ENCODE results near the gene FPGS. TPM values are rescaled to one million over a fixed set of nuclear protein-coding genes. Genes with fewer than 3 reads are reported as not detected.
"Not testable (repeated sequence)": the region's sequence is repeated elsewhere in the genome, so short reads cannot be mapped to it uniquely, and the experiment has no call there.

Gene FPGS
- total and polyA plus RNA-seq, 7 experiments from 2014 or later = 37.3 to 123 (median 90.8) TPM

DNA sequence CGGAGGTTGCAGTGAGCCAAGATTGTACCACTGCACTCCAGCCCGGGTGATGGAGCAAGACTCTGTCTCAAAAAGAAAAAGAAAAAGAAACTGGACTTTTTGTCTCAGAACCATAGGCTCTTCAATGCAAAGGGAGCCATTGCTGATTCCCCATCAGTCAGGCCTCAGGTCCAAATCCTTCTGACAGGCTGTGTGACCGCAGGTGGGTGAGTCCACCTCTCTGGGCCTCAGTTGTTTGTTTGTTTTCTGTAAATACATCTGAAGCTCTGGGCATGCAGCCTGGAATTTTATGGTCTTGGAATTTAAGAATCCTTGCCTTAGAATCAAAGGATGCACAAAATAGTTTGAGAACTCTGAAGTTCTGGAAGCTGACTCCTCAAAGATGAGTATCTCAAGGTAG lies 46.4 kb upstream of the FPGS start:
- H3K27me3 ChIP-seq (ENCODE audit: control insufficient read depth in 2 of 2, insufficient read depth in 2 of 2, low read length in 2 of 2) = no peaks in the 10 kb centered on the region
- H3K27me3 Mint-ChIP-seq = no peaks in the 10 kb centered on the region
- H3K36me3 ChIP-seq (ENCODE audit: control insufficient read depth in 2 of 3, insufficient read depth in 3 of 3, low read length in 3 of 3) = peaks cover 6 to 67% (median 11%) of the 10 kb centered on the region in 3 experiments
- intact Hi-C loops (cut with micrococcal nuclease) = no loop called here
- no peak for DNase-seq
- H3K27ac ChIP-seq (ENCODE audit: low read depth, low read length) = no peak overlapping the region
- H3K27ac Mint-ChIP-seq = no peak overlapping the region
- no peaks in the 10 kb centered on the region for H3K9me3 ChIP-seq (ENCODE audit: control insufficient read depth in 2 of 3, low read length in 3 of 3)
- peaks cover 5 to 21% (median 13%) of the 10 kb centered on the region in 7 donors for H3K4me1 Mint-ChIP-seq
- H3K36me3 Mint-ChIP-seq = peaks cover 0 to 18% (median 5%) of the 10 kb centered on the region in 5 donors
- H3K4me3 Mint-ChIP-seq = no peak overlapping the region
- ATAC-seq = no peak
- no peaks in the 10 kb centered on the region for H3K4me1 ChIP-seq (ENCODE audit: control insufficient read depth in 2 of 2, insufficient read depth in 2 of 2, low read length in 2 of 2)
- H3K4me3 ChIP-seq (ENCODE audit: low read length) = no peak overlapping the region
- CTCF ChIA-PET = interaction anchor here (1.3 kb wide), 1 partner anchor 22 kb away, joined by 3 read pairs; the partner anchor contains the start of gene TOR2A
- H3K9me3 Mint-ChIP-seq = no peaks in the 10 kb centered on the region
- POLR2A ChIA-PET = interaction anchor here (0.7 to 1.5 kb wide), 3 partner anchors 11 to 27 kb away, joined by 3 to 8 read pairs (median 5); no protein-coding TSS in a partner anchor

- H3K27me3 ChIP-seq (ENCODE audit: control insufficient read depth in 2 of 2, insufficient read depth in 2 of 2, low read length in 2 of 2); intact Hi-C loops (cut with micrococcal nuclease); H3K27ac ChIP-seq (ENCODE audit: low read depth, low read length); ATAC-seq; H3K27ac Mint-ChIP-seq; DNase-seq; H3K4me1 ChIP-seq (ENCODE audit: control insufficient read depth in 2 of 2, insufficient read depth in 2 of 2, low read length in 2 of 2); H3K4me3 ChIP-seq (ENCODE audit: low read length); H3K4me3 Mint-ChIP-seq; H3K9me3 Mint-ChIP-seq; H3K27me3 Mint-ChIP-seq; H3K9me3 ChIP-seq (ENCODE audit: control insufficient read depth in 2 of 3, low read length in 3 of 3): not testable (repeated sequence)
- POLR2A ChIA-PET = interaction anchor here (0.7 to 1.5 kb wide), 3 partner anchors 10 to 27 kb away, joined by 3 to 8 read pairs (median 5); no protein-coding TSS in a partner anchor
- Mint-ChIP-seq H3K36me3 (peaks cover 0 to 15% (median 0%) of the 10 kb centered on the region in 5 donors), H3K4me1 (peaks cover 5 to 17% (median 9%) of the 10 kb centered on the region in 7 donors)
- H3K36me3 ChIP-seq (ENCODE audit: control insufficient read depth in 2 of 3, insufficient read depth in 3 of 3, low read length in 3 of 3) = peaks cover 4 to 67% (median 5%) of the 10 kb centered on the region in 3 experiments
- CTCF ChIA-PET = interaction anchor here (1.3 kb wide), 1 partner anchor 22 kb away, joined by 3 read pairs; the partner anchor contains the start of gene TOR2A
Observed at GRCh38 chr9:127756776-127757175, 45.9 kb upstream of the FPGS start.

- peaks cover 4 to 61% (median 9%) of the 10 kb centered on the region in 3 experiments for H3K36me3 ChIP-seq (ENCODE audit: control insufficient read depth in 2 of 3, insufficient read depth in 3 of 3, low read length in 3 of 3)
- CTCF ChIA-PET = interaction anchor here (1.9 kb wide), 1 partner anchor 14 kb away, joined by 6 read pairs; no protein-coding TSS in a partner anchor
- no peak overlapping the region for H3K4me3 Mint-ChIP-seq
- H3K27ac Mint-ChIP-seq = peak overlapping the region in 6 of 9 donors; percentile 43 to 84 (median 59)
- H3K27me3 Mint-ChIP-seq = no peaks in the 10 kb centered on the region
- no peaks in the 10 kb centered on the region for H3K4me1 ChIP-seq (ENCODE audit: control insufficient read depth in 2 of 2, insufficient read depth in 2 of 2, low read length in 2 of 2)
- H3K36me3 Mint-ChIP-seq = peaks cover 0 to 16% (median 8%) of the 10 kb centered on the region in 5 donors
- peaks cover 14 to 23% (median 19%) of the 10 kb centered on the region in 7 donors for H3K4me1 Mint-ChIP-seq
- no peaks in the 10 kb centered on the region for H3K9me3 Mint-ChIP-seq
- POLR2A ChIA-PET = interaction anchor here (1.3 kb wide), 1 partner anchor 16 kb away, joined by 4 read pairs; no protein-coding TSS in a partner anchor
- intact Hi-C loops (cut with micrococcal nuclease) = no loop called here
- no peaks in the 10 kb centered on the region for H3K27me3 ChIP-seq (ENCODE audit: control insufficient read depth in 2 of 2, insufficient read depth in 2 of 2, low read length in 2 of 2)
- no peak for ATAC-seq
- no peak for DNase-seq
- no peaks in the 10 kb centered on the region for H3K9me3 ChIP-seq (ENCODE audit: control insufficient read depth in 2 of 3, low read length in 3 of 3)
- H3K4me3 ChIP-seq (ENCODE audit: low read length) = no peak overlapping the region
- peak overlapping the region; percentile 14 for H3K27ac ChIP-seq (ENCODE audit: low read depth, low read length)
Observed at GRCh38 chr9:127758843-127759242, 43.8 kb upstream of the FPGS start.

DNA sequence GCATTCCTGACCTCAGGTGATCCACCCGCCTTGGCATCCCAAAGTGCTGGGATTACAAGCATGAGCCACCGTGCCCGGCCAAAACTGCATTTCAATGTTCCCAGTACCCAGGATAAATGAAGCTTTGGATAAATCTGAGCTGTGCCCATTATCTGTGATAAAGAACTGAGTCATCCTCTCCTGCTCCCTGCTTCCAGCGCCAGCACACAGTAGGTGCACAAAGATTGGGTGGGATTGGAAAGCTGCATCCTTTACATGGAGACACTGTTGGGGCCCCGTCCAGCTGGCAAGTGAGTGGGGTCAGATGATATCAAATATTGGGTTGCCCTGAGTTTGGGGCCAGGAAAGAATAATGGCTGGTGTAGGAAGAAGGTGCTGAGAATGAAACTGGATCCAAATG lies 41.6 kb upstream of the FPGS start:
- no peaks in the 10 kb centered on the region for H3K27me3 Mint-ChIP-seq
- no peaks in the 10 kb centered on the region for H3K9me3 ChIP-seq (ENCODE audit: control insufficient read depth in 2 of 3, low read length in 3 of 3)
- H3K4me3 ChIP-seq (ENCODE audit: low read length) = no peak overlapping the region
- peaks cover 0 to 31% (median 11%) of the 10 kb centered on the region in 5 donors for H3K36me3 Mint-ChIP-seq
- H3K27me3 ChIP-seq (ENCODE audit: control insufficient read depth in 2 of 2, insufficient read depth in 2 of 2, low read length in 2 of 2) = no peaks in the 10 kb centered on the region
- DNase-seq (no peak), ATAC-seq (no peak)
- H3K9me3 Mint-ChIP-seq = no peaks in the 10 kb centered on the region
- intact Hi-C loops (cut with micrococcal nuclease) = no loop called here
- ChIA-PET POLR2A (interaction anchor here (0.7 kb wide), 2 partner anchors 16 to 25 kb away, joined by 3 to 4 read pairs; partner anchors contain the start of gene CDK9), CTCF (interaction anchor here (1.2 kb wide), 1 partner anchor 24 kb away, joined by 4 read pairs; no protein-coding TSS in a partner anchor)
- H3K27ac Mint-ChIP-seq = peak overlapping the region in 2 of 9 donors; percentile 5 to 18
- H3K4me1 Mint-ChIP-seq = peaks cover 31 to 44% (median 38%) of the 10 kb centered on the region in 7 donors
- H3K27ac ChIP-seq (ENCODE audit: low read depth, low read length) = no peak overlapping the region
- H3K36me3 ChIP-seq (ENCODE audit: control insufficient read depth in 2 of 3, insufficient read depth in 3 of 3, low read length in 3 of 3) = peaks cover 5 to 60% (median 9%) of the 10 kb centered on the region in 3 experiments
- H3K4me1 ChIP-seq (ENCODE audit: control insufficient read depth in 2 of 2, insufficient read depth in 2 of 2, low read length in 2 of 2) = peaks cover 0 to 3% of the 10 kb centered on the region in 2 donors
- no peak overlapping the region for H3K4me3 Mint-ChIP-seq

GRCh38 chr9:127761491-127761956 lies 41.2 kb upstream of the FPGS start:
- ChIA-PET CTCF (interaction anchor here (1.2 kb wide), 1 partner anchor 23 kb away, joined by 4 read pairs; no protein-coding TSS in a partner anchor), POLR2A (interaction anchor here (0.6 to 0.7 kb wide), 3 partner anchors 16 to 24 kb away, joined by 3 to 4 read pairs (median 3); partner anchors contain the start of gene CDK9)
- ATAC-seq = no peak
- Mint-ChIP-seq H3K27me3 (no peaks in the 10 kb centered on the region), H3K27ac (peak overlapping the region in 2 of 9 donors; percentile 18 to 28), H3K36me3 (peaks cover 0 to 35% (median 15%) of the 10 kb centered on the region in 5 donors), H3K4me3 (no peak overlapping the region), H3K4me1 (peaks cover 35 to 49% (median 42%) of the 10 kb centered on the region in 7 donors), H3K9me3 (peaks cover 0 to 1% (median 0%) of the 10 kb centered on the region in 11 donors)
- Histone ChIP-seq H3K9me3 (ENCODE audit: control insufficient read depth in 2 of 3, low read length in 3 of 3) (no peaks in the 10 kb centered on the region), H3K27ac (ENCODE audit: low read depth, low read length) (no peak overlapping the region), H3K36me3 (ENCODE audit: control insufficient read depth in 2 of 3, insufficient read depth in 3 of 3, low read length in 3 of 3) (peaks cover 8 to 64% (median 9%) of the 10 kb centered on the region in 3 experiments), H3K4me3 (ENCODE audit: low read length) (no peak overlapping the region), H3K27me3 (ENCODE audit: control insufficient read depth in 2 of 2, insufficient read depth in 2 of 2, low read length in 2 of 2) (no peaks in the 10 kb centered on the region), H3K4me1 (ENCODE audit: control insufficient read depth in 2 of 2, insufficient read depth in 2 of 2, low read length in 2 of 2) (peaks cover 0 to 6% of the 10 kb centered on the region in 2 donors)
- intact Hi-C loops (cut with micrococcal nuclease) = no loop called here
- DNase-seq = no peak

GRCh38 chr9:127762111-127762676 lies 40.5 kb upstream of the FPGS start:
- H3K4me3 Mint-ChIP-seq = no peak overlapping the region
- POLR2A ChIA-PET = interaction anchor here (0.6 kb wide), 1 partner anchor 22 kb away, joined by 3 read pairs; no protein-coding TSS in a partner anchor
- no peaks in the 10 kb centered on the region for H3K27me3 Mint-ChIP-seq
- no peak overlapping the region for H3K4me3 ChIP-seq (ENCODE audit: low read length)
- peaks cover 0 to 38% (median 15%) of the 10 kb centered on the region in 5 donors for H3K36me3 Mint-ChIP-seq
- peaks cover 6 to 10% of the 10 kb centered on the region in 2 donors for H3K4me1 ChIP-seq (ENCODE audit: control insufficient read depth in 2 of 2, insufficient read depth in 2 of 2, low read length in 2 of 2)
- peaks cover 39 to 55% (median 49%) of the 10 kb centered on the region in 7 donors for H3K4me1 Mint-ChIP-seq
- no peaks in the 10 kb centered on the region for H3K9me3 ChIP-seq (ENCODE audit: control insufficient read depth in 2 of 3, low read length in 3 of 3)
- H3K27me3 ChIP-seq (ENCODE audit: control insufficient read depth in 2 of 2, insufficient read depth in 2 of 2, low read length in 2 of 2) = no peaks in the 10 kb centered on the region
- CTCF ChIA-PET = interaction anchor here (1.0 to 1.3 kb wide), 2 partner anchors 18 to 23 kb away, joined by 3 read pairs; no protein-coding TSS in a partner anchor
- peaks cover 8 to 64% (median 9%) of the 10 kb centered on the region in 3 experiments for H3K36me3 ChIP-seq (ENCODE audit: control insufficient read depth in 2 of 3, insufficient read depth in 3 of 3, low read length in 3 of 3)
- ATAC-seq (peak; percentile 45), DNase-seq (no peak)
- peaks cover 0 to 1% (median 0%) of the 10 kb centered on the region in 11 donors for H3K9me3 Mint-ChIP-seq
- H3K27ac ChIP-seq (ENCODE audit: low read depth, low read length) = no peak overlapping the region
- peak overlapping the region in 7 of 9 donors; percentile 54 to 78 (median 71) for H3K27ac Mint-ChIP-seq
- intact Hi-C loops (cut with micrococcal nuclease) = no loop called here
